Activated CD8-positive, alpha-beta memory T cell treated with anti-CD3 and anti-CD28 coated beads for 36 hours (primary cell): ENCODE data around the gene AMDHD2. TPM values are rescaled to one million over a fixed set of nuclear protein-coding genes. Genes with fewer than 3 reads are reported as not detected.
"Not testable (repeated sequence)": the region's sequence is repeated elsewhere in the genome, so short reads cannot be mapped to it uniquely, and the experiment has no call there.

Experiments
- CTCF ChIA-PET: fragments of 350-600 bp; sonication (Branson Sonifier 250); formaldehyde crosslinking; loops from one replicate; lab custom pipeline; 2021; ENCODE audit warnings: antibody characterized with exemption; lab: Charles Lee
- POLR2A ChIA-PET: fragments of 350-600 bp; sonication (Branson Sonifier 250); formaldehyde crosslinking; loops from one replicate; lab custom pipeline; 2021; ENCODE audit warnings: antibody characterized with exemption; lab: Charles Lee
- total RNA-seq, 2 experiments: library from RNA; stranded (reverse); gene quantifications; one replicate each; pipeline ENCODE4 v1.2.3, GENCODE V29; 2021

Gene AMDHD2
- total RNA-seq, 2 experiments from 2014 or later, result 37.8 to 42.3 TPM

DNA sequence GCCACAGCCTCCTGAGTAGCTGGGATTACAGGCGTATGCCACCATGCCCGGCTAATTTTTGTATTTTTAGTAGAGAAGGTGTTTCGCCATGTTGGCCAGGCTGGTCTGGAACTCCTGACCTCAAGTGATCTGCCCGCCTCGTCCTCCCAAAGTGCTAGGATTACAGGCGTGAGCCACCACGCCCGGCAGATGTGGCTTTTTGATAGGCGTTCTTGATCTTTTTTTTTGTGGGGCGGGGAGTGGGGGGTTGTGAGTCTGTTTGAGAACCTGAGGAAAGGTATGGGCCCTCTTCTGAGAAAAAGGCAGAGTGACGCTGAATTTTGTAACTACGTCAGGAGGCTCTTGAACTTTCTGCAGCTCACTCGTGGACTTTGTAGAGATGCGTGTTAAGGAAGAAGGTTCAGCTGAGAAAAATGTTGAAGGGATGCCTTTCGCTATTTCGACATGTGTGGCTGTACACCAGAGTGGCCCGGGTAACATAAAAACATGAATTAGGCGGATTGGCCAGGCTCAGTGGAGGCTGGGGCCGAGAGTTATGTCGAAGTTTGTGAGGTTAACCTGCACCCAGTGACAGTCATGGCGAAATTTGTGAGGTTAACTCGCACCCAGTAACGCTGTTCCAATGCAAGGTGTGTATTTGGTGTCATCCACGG, 19.1 kb downstream of the AMDHD2 start:
- ChIA-PET POLR2A (interaction anchor here (0.6 kb wide), 1 partner anchor 24 kb away, joined by 4 read pairs; no protein-coding TSS in a partner anchor), CTCF (interaction anchor here (0.6 to 1.1 kb wide), 3 partner anchors 19 to 370 kb away, joined by 3 to 6 read pairs (median 3); no protein-coding TSS in a partner anchor)

DNA sequence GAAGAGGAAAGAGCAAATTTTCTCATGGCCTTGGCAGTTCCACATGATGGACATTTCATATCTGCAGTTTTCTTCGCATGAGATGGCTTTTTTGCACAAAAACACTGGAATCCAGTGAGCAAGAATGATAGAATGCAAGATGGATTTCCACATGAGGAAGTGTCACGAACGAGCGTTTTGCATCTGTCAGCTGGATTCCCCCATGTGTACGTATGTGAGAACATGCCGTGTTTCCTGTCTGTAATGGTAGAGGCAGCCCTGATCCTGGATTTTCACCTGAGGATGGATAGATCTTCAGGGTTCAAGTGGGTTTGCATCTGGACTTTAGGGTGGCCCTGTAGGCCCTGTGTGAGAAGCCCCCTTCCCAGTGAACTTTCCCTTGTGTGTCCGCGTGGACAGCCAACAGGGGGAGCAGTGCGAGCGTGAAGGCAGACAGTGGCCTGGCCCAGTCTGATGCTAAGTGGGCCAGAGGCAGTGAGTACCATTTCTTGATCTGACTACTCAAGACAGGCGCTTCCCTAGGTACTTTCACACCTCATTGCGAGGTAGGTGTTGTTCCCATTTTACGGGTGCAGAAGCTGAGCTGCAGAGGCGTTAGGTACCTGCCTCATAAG, 19.8 kb downstream of the AMDHD2 start:
- POLR2A ChIA-PET, result not testable (repeated sequence)
- CTCF ChIA-PET, result interaction anchor here (1.1 kb wide), 1 partner anchor 19 kb away, joined by 3 read pairs; no protein-coding TSS in a partner anchor

DNA sequence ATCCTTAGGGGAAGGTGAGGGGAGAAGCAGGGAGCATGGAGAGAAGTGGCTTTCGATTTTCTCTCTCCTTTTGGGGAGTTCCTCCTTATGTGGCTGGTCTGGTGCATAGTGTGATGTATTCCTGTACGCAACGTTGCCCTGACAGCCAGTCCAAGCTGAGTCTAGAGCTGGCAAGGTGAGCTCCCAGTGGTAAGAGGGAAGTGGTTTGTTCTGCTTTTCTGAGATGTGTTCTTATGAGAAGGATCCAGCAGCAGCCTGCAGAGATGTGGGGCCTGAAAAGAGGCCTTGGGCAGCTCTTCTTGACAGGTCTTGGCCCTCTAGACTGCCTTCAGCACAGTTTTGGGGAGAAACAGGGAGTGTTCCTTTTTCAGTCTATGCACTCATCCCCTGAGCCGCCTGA, 20.7 kb downstream of the AMDHD2 start:
- POLR2A ChIA-PET, CTCF ChIA-PET: not testable (repeated sequence)

DNA sequence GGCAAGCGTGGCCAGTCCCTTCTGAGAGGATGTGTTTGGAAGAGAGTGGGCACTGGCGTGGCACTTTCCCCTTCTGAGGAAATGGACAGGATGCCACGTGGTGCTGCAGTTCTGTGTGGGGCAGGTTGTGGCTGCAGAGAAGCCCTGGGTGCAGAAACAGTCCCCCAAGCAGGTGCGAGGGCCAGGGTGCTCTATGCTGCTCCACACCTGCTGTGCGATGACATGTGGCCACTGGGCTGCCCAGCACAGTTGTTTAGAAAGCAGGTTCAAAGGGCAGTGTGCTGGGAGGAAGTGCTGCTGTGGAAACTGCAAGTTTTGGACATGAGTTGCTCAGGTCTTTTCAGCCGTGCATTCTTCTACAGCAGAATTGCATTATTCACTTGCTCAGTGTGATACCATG, 21.2 kb downstream of the AMDHD2 start:
- CTCF ChIA-PET, POLR2A ChIA-PET: not testable (repeated sequence)

DNA sequence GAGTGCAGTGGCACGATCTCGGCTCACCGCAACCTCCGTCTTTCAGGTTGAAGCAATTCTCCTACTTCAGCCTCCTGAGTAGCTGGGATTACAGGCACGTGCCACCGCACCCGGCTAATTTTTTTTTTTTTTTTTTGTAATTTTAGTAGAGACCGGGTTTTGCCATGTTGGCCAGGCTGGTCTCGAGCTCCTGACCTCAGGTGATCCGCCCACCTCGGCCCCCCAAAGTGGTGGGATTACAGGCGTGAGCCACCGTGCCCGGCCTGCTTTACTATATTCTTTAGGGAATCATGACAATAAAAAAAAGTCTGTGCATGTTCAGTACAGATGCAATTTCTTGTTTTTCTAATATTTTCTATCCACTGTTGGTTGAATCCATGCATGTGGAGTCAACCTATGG, 23.6 kb downstream of the AMDHD2 start:
- POLR2A ChIA-PET, result interaction anchor here (0.6 kb wide), 1 partner anchor 85 kb away, joined by 3 read pairs; no protein-coding TSS in a partner anchor
- CTCF ChIA-PET, result not testable (repeated sequence)

DNA sequence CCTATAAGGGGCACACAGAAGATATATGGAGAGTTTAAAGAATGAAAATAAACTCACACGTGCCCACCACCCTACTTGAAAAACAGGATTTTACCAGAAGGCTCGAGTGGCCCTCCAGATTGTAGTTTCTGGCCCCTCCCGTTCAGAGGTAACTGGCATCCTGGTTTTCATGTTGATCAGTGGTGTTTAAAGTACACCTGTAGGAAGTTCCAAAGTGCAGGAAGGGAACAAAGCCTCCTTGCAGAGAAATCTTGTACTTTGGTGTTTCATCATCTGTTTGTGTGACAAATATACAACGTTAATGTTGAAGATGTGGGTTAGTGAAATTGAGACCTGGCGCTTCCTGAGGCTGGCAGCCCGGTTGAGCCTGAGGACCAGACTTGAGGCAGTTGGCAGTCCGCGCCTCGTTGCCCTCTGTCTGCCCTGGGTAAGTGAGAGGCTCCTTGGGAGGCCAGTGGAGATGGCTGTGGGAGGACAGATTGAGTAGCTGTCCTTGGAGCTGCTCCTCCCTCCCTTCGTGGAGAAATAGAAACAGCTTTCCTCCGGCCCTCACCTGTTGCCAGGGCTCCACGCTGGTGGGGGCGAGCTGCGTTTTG, 30.2 kb downstream of the AMDHD2 start:
- POLR2A ChIA-PET, CTCF ChIA-PET: not testable (repeated sequence)

GRCh38 chr16:2551420-2551889, 31.3 kb downstream of the AMDHD2 start:
- CTCF ChIA-PET, result interaction anchor here (0.7 kb wide), 1 partner anchor 168 kb away, joined by 3 read pairs; the partner anchor contains the start of gene PRSS27
- POLR2A ChIA-PET, result interaction anchor here (0.7 kb wide), 1 partner anchor 232 kb away, joined by 8 read pairs; no protein-coding TSS in a partner anchor

DNA sequence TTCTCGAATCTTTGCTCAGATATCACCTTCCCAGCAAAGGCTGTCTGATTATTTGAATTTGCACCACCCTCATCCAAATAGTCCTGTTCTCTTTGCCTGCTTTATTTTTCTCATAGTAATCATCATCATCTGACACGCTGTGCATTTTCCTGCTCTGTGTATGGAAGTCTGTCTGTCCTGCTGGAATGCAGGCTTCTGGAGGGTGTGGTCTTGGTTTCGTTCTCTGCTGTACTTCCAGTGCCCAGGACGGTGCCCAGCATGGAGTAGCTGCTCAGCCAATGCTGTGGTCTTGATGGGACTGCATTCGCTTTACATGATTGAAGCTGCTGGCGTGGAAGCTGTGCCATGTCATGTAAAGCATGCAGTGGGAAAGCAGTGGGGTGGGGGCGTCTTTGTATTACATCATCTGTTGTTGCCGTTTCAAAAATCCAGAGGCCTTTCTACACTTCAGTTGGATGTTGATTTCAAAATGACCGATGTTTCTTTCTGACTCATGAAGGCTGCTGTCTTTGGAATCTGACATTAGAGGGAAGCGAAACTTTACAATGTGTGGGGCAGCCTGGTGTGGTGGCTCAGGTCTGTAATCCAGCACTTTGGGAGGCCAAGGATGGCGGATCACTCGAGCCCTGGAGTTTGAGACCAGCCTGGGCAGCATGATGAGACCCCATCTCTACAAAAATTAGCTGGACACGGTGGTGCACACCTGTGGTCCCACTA, 34.7 kb downstream of the AMDHD2 start:
- CTCF ChIA-PET, POLR2A ChIA-PET: not testable (repeated sequence)

DNA sequence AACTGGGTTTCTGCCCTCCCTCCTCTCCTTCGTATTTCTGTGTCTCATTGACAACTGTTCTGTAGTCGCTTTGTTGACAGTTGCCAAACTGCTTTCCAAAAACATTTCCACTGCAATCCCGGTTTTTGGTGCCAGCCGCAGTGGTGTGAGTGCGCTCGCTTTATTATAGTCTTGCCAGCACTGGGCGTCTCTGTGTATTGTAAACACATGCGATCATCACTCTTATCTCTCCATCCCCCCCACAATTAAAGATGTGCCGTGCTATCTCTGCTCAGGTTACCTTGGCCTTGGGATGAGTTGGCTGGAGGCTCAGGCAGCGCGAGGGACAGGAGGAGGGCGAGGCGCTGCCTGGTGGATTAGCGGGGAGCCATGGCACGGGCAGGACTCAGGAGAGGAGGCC, 37.0 kb downstream of the AMDHD2 start:
- POLR2A ChIA-PET, CTCF ChIA-PET: not testable (repeated sequence)

DNA sequence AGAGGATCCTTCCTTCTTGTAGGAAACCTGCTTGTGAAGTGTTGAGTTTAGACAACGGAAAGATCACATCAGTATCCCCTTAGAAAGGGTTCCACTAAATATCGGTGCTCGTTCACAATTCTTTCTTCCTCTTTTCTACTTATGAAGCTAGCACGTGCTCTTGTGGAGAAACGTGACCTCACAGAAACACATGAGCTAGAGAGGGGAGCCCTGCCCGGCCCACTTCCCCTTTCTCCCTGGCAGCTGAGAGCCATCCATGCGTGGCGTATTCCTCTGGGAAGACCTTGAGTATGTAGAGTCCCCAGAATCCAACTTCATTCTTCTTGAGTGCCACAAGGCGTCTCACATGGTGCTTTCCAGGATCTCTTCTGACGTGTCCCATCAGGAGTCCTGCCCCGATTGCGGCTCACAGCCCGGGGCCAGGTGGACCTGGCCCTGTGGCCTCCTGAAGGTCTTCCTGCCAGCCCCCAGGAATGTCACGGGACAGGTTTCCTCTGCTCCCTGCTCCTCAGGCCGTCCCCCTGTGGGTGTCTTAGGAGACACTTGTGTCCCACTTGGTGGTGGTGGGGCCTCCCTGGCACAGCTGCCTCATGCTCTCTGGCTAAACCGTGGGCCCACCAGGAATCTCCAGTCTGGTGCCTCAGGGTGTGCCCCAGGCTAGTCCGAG, 40.1 kb downstream of the AMDHD2 start:
- POLR2A ChIA-PET, CTCF ChIA-PET: not testable (repeated sequence)

DNA sequence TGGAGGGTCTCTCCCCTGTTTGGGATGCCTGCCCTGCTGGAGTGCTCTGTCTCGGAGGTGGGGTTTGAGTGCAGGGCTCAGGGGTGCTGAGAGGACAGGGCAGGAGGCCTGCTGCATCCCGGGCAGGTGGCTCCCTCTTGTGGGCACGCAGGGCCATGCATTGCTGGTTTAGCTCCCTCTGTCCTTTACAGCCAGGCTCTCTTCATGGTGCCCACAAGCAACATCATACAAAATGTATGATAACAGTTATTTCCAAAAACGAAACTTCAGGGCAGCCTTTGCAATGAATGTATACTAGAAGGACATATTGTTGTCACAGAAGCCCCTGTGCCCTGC, 40.6 kb downstream of the AMDHD2 start:
- POLR2A ChIA-PET, CTCF ChIA-PET: not testable (repeated sequence)

GRCh38 chr16:2567506-2567905, 47.3 kb downstream of the AMDHD2 start:
- POLR2A ChIA-PET, CTCF ChIA-PET: not testable (repeated sequence)

- POLR2A ChIA-PET, CTCF ChIA-PET: not testable (repeated sequence)
Observed at GRCh38 chr16:2568573-2568972, 48.4 kb downstream of the AMDHD2 start.

DNA sequence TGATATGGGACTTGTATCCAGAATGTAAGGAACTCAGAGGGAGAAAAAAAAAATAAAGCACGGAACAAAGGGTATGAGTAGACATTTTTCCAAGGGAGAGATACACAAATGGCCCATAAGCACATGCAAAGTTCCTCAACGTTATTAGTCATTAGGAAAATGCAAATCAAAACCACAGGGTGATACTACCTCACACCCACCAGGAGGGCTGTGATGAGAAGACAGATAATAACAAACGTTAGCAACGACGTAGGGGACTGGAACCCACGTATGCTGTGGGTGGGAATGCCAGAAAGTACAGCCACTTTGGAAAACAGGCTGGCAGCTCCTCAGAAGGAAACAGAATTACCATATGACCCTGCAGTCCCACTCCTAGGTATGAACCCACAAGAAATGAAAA, 52.5 kb downstream of the AMDHD2 start:
- POLR2A ChIA-PET, CTCF ChIA-PET: not testable (repeated sequence)

DNA sequence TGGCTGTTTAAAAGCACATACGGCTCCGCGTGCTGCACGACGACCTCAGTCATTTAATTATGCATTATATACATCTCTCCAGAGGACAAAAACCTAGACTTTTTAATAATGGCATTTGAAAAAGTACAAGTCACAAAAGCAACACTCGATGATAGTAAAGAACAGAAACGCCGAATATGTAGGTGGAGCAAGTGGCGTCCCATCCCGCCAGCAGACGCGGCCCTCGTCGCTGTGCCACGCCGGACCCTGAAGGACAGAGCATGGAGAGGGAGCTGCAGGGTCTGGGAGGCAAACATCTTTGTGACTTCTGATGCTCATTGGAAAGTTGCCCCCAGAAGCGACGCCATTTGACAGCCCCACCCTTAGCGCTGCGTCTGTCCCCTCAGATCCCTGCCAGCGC, 55.7 kb downstream of the AMDHD2 start:
- POLR2A ChIA-PET, CTCF ChIA-PET: not testable (repeated sequence)

DNA sequence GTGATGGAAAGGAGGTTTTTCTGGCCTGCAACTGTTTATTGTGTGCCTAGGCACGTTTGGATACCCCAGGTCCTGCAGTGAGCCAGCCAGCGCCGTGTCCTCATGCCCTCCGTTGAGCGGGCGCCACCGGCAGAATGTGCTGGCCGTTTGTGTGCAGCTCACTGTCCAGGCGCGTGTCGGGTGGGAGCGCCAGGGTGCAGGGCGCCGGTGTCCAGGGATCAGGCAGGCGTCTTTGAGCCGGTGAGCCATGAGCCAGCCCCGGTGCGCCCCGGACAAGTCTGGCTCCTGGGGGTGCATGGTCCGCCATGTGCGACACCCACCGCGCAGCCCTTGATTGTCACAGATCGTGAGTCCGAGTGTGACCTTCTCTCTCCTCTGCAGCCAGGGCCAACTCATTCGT, 56.9 kb downstream of the AMDHD2 start:
- CTCF ChIA-PET, POLR2A ChIA-PET: not testable (repeated sequence)

DNA sequence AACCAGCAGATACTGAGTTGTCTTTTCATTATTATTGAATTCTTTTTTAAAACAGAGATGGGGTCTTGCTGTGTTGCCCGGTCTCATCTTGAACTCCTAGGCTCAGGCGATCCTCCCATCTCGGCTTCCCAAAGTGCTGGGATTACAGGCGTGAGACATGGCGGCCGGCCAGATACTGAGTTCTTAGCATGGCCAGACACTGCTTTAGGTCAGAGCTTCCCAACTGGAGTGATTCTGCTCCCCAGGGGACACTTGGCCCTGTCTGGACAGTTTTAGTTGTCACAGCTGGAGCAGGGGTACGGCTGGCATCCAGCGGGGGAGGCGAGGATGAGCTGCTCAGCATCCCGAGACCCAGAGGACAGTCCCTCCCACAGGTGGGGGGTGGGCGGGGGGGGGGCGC, 58.7 kb downstream of the AMDHD2 start:
- CTCF ChIA-PET, POLR2A ChIA-PET: not testable (repeated sequence)

DNA sequence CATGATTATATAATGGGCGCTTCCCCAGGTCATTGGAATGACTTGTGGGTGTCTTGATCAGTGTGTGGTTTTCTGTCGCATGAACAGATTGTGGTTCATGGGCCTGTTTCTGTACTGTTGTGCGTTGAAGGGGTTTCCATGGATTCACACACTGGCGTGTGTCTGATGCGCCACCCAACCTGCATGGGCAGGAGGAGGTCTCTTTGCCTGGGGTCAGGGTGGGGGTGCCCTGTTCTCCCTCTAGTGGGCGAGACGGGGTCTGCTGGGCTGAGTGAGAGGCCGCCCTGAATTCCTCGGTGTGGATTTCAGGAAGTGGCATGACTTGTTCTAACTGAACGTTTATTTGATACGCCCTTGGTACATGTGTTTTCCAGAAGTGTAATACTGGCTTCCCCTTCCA, 60.0 kb downstream of the AMDHD2 start:
- CTCF ChIA-PET, POLR2A ChIA-PET: not testable (repeated sequence)

- CTCF ChIA-PET, POLR2A ChIA-PET: not testable (repeated sequence)
Observed at GRCh38 chr16:2580818-2581217, 60.6 kb downstream of the AMDHD2 start.
